DOHH2 (cell line): Measurements from ENCODE around the gene KLK7.

Source experiments
- CTCF ChIP-seq: fragments of 200-600 bp; sonication (generic); IDR thresholded peaks from one replicate; pipeline ENCODE4 v1.5.1; 2014; ENCODE audit warnings: antibody characterized with exemption, mild to moderate bottlenecking, low read depth, low read length; ENCODE audit not compliant: poor library complexity, severe bottlenecking
- EZH2phosphoT487 ChIP-seq: fragments of 200-600 bp; sonication (generic); IDR thresholded peaks from 2 replicates; pipeline ENCODE4 v1.6.1; 2017; ENCODE audit warnings: borderline replicate concordance, mild to moderate bottlenecking, antibody characterized with exemption, low read length, moderate library complexity, mixed read lengths

DNA sequence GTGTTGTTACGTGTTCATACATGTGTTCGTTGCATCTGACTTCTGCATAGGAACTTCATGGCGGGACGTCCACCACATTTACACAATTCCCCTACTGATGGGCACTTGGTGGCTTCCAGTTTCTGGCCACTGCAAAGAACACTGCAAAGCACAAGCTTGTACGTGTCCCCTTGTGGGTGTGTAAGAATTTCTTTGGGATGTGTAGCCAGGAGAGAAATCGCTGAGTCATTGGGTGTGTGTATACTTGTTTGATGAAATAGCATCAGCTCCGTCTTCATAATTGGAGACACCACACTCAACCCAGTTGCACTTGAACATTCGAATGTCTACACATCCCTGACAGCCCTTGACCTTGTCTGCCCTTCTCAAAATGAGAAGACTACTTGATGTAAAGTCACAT, 50.1 kb downstream of the KLK7 start:
- TF ChIP-seq CTCF (no peak), EZH2phosphoT487 (no peak)
